KOPT-K1 (cell line): Measurements from ENCODE around the gene BLOC1S1.
"Not testable (repeated sequence)": the region's sequence is repeated elsewhere in the genome, so short reads cannot be mapped to it uniquely, and the experiment has no call there.

Source experiments
- H3K27ac ChIP-seq: fragments of 200-600 bp; sonication (generic); 2 replicates; pipeline ENCODE4 v1.5.1; 2016; ENCODE audit warnings: antibody characterized with exemption, mild to moderate bottlenecking, low read depth, low read length; ENCODE audit not compliant: poor library complexity, severe bottlenecking
- H3K36me3 ChIP-seq: fragments of 200-600 bp; sonication (generic); 2 replicates; pipeline ENCODE4 v1.5.1; 2017; ENCODE audit warnings: antibody characterized with exemption, mild to moderate bottlenecking, low read length, moderate library complexity; ENCODE audit not compliant: insufficient read depth
- H3K9me3 ChIP-seq: fragments of 200-600 bp; sonication (generic); 2 replicates; pipeline ENCODE4 v1.5.1; 2017; ENCODE audit warnings: antibody characterized with exemption, low read length, mild to moderate bottlenecking; ENCODE audit not compliant: insufficient read depth, poor library complexity, severe bottlenecking

BLOC1S1 gene

DNA sequence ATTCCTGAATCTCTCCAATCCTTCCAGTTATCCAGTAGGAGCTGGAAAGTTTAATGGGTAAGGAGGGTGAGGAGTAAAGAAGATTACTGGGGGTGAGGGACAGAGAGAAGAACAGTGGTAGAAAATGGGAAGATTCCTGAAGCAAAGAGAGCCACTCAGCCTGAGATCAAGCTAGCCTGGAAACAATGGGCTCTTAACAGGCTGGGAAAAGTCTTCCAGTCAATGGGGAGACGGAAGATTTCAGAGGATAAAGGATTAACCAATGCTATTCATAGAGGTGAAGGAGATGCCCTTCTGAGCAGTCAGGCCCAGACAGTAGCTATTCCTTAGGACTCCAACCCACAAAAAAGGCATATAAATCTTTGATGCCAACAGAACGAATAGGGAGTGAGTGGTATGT lies 41.9 kb downstream of the BLOC1S1 start:
- H3K36me3 ChIP-seq = peaks cover 100% of the 10 kb centered on the region
- no peak overlapping the region for H3K27ac ChIP-seq
- no peaks in the 10 kb centered on the region for H3K9me3 ChIP-seq

- not testable (repeated sequence) for H3K27ac ChIP-seq
- peaks cover 100% of the 10 kb centered on the region for H3K36me3 ChIP-seq
These were observed 42.7 kb downstream of the BLOC1S1 start for GRCh38 chr12:55758575-55758974.

DNA sequence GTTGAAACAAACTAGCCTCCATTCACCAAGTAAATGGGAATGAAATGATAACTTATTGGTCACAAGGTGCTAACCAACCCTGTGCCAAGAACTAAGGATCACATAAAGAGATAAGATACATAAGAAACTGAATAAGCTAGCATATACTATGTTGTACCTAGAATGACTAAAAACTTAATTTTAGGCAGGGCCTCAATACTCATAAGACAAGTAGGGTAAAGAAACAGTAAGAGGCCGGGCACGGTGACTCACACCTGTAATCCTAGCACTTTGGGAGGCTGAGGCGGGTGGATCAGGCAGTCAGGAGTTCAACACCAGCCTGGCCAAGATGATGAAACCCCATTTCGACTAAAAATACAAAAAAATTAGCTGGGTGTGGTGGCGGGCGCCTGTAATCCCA lies 44.8 kb downstream of the BLOC1S1 start:
- Histone ChIP-seq H3K36me3 (peaks cover 98% of the 10 kb centered on the region), H3K27ac (no peak overlapping the region), H3K9me3 (no peaks in the 10 kb centered on the region)

More at GRCh38 chr12:55758575-55758974, 42.7 kb downstream of the BLOC1S1 start:
- H3K9me3 ChIP-seq = not testable (repeated sequence)

DNA sequence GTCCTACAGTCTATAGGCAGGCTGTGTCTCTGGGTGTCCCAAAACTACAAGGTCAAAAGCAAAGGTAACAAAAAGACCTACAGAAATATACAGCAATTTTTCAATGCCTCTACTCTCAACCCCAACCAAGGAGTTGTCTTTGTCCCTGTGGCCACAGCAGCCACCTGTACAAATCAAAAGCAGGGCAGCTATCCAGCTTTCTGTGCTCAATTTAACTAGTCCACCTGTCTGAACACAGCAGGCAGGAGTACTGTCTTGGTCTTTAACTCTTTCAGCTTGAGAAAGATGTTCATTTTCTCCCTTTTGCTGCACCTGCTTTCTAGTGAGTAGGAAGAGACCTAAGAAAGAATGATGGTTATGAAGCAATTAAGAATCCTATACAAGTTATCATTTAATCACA lies 46.8 kb downstream of the BLOC1S1 start:
- H3K27ac ChIP-seq = no peak overlapping the region
- H3K9me3 ChIP-seq = no peaks in the 10 kb centered on the region
- peaks cover 97% of the 10 kb centered on the region for H3K36me3 ChIP-seq

GRCh38 chr12:55765736-55766290 lies 50.0 kb downstream of the BLOC1S1 start:
- Histone ChIP-seq H3K27ac (no peak overlapping the region), H3K36me3 (peaks cover 90% of the 10 kb centered on the region)

DNA sequence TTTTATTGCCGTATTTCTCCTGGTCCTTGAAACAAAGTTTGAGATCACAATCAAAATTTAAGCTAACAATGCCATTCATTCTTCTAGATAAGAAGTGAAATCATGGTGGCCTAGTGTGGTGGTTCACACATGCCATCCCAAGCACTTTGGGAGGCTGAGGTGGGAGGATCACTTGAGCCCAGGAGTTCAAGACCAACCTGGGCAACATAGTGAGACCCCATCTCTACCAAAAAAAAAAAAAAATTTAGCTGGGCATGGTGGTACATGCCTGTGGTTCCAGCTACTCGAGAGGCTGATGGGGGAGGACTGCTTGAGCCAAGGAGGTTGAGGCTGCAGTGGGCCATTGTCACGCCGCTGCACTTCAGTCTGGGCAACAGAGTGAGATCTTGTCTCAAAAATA lies 51.3 kb downstream of the BLOC1S1 start:
- no peaks in the 10 kb centered on the region for H3K9me3 ChIP-seq
- peaks cover 90% of the 10 kb centered on the region for H3K36me3 ChIP-seq
- no peak overlapping the region for H3K27ac ChIP-seq

More at GRCh38 chr12:55765736-55766290, 50.0 kb downstream of the BLOC1S1 start:
- H3K9me3 ChIP-seq = no peaks in the 10 kb centered on the region
